ENCODE measurements around the gene PRX. TPM values are rescaled to one million over a fixed set of nuclear protein-coding genes. Genes with fewer than 3 reads are reported as not detected.

The PRX gene
- total RNA-seq, 1 experiment from 2014 or later, result 4.8 TPM

DNA sequence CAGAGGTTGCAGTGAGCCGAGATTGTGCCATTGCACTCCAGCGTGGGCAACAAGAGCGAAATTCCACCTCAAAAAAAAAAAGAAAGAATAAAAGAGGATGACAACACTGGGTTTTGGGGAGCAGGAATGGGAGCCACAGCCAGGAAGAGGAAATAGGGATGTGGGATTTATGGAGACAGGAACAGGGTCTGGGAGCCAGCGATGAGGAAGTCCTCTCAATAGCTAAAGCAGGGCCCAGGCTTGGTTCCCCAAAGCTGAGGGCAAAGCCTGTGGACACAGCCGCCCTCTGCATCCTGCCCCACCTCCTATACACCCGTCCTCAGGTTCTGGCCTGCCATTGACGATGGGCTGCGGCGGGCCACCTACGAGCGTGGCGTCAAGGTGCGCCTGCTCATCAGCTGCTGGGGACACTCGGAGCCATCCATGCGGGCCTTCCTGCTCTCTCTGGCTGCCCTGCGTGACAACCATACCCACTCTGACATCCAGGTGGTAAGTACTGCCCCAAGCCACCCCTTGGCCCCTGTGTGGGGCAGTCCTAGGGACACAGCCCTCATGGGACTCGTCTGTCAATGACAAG is 36.8 kb downstream of the PRX start:
- BruUV-seq (replicated peaks), result no TSS peak
- Histone ChIP-seq H3K79me2 (ENCODE audit: insufficient read depth, low read length) (no peaks in the 10 kb centered on the region), H3K4me3 (replicated peaks in 1 of 2; ENCODE audit: low read depth in 1 of 2, low read length in 2 of 2) (no peak overlapping the region), H2AFZ (ENCODE audit: low read depth, low read length, poor library complexity, severe bottlenecking) (no peak overlapping the region), H3K9ac (ENCODE audit: low read length) (no peak overlapping the region), H3K4me1 (ENCODE audit: control insufficient read depth in 1 of 2, insufficient read depth in 2 of 2, low read length in 2 of 2) (no peaks in the 10 kb centered on the region), H3K27me3 (ENCODE audit: insufficient read depth, low read length) (no peaks in the 10 kb centered on the region), H3K27ac (ENCODE audit: low read depth, low read length) (no peak overlapping the region), H4K20me1 (ENCODE audit: insufficient read depth) (no peaks in the 10 kb centered on the region), H3K4me2 (ENCODE audit: low read length) (no peak overlapping the region), H3K36me3 (ENCODE audit: control insufficient read depth in 1 of 2, insufficient read depth in 2 of 2, low read length in 2 of 2) (no peaks in the 10 kb centered on the region; a peak in 1 of 4 replicates), H3K9me2 (ENCODE audit: insufficient read depth) (no peaks in the 10 kb centered on the region), H3K9me3 (ENCODE audit: control insufficient read depth in 1 of 2, insufficient read depth in 1 of 2, low read depth in 1 of 2, low read length in 2 of 2) (no peaks in the 10 kb centered on the region)
- TF ChIP-seq JUND (IDR thresholded peaks at IDR 0.05) (no peak), SIN3A (IDR thresholded peaks at IDR 0.05; ENCODE audit: low read depth) (no peak), POLR2AphosphoS5 (IDR thresholded peaks at IDR 0.05; ENCODE audit: low read depth, low read length) (no peak), SRF (IDR thresholded peaks at IDR 0.05; ENCODE audit: low read depth) (no peak), EZH2 (IDR thresholded peaks at IDR 0.05) (no peak), CBX3 (IDR thresholded peaks at IDR 0.05; ENCODE audit: low read depth) (no peak), REST (IDR thresholded peaks at IDR 0.05; ENCODE audit: low read depth) (no peak), TCF7L2 (IDR thresholded peaks at IDR 0.05; ENCODE audit: borderline replicate concordance, extremely low read depth, insufficient read depth, insufficient read length) (no peak), POLR2A (IDR thresholded peaks at IDR 0.05; ENCODE audit: borderline replicate concordance, extremely low read depth, insufficient read depth, insufficient read length) (no peak), RAD21 (IDR thresholded peaks at IDR 0.05; ENCODE audit: low read depth) (no peak), SP1 (IDR thresholded peaks at IDR 0.05; ENCODE audit: low read depth) (no peak), EZH2phosphoT487 (IDR thresholded peaks at IDR 0.05; ENCODE audit: borderline replicate concordance) (no peak), ZBTB33 (IDR thresholded peaks at IDR 0.05; ENCODE audit: extremely low read depth, insufficient replicate concordance, low read length) (no peak)
- DNase-seq (ENCODE audit: low read depth, low spot score) (no peak), ATAC-seq (no peak)
- CTCF ChIA-PET, result no interaction called here
- RAD21 ChIA-PET (ENCODE audit: low non-redundant PET in 1 of 2, low total read pairs in 2 of 2, uncharacterized antibody in 2 of 2, unreplicated experiment in 2 of 2), result no interaction called here
- intact Hi-C loops (cut with micrococcal nuclease), result no loop called here
- POLR2A ChIA-PET, result no interaction called here
